ENCODE data around the gene LENEP. TPM values are rescaled to one million over a fixed set of nuclear protein-coding genes. Genes with fewer than 3 reads are reported as not detected.
A peak's percentile ranks its signal among the peaks of the same experiment; 100 is the strongest.

Gene LENEP
- total RNA-seq, 2 experiments from 2014 or later, result not detected

- Histone ChIP-seq H3K27me3 (ENCODE audit: control insufficient read depth in 1 of 2, insufficient read depth in 2 of 2, low read length in 2 of 2) (no peaks in the 10 kb centered on the region), H3K4me1 (ENCODE audit: insufficient read depth, low read length) (peaks cover 58% of the 10 kb centered on the region), H3K9me3 (ENCODE audit: control insufficient read depth in 1 of 2, insufficient read depth in 1 of 2, low read length in 2 of 2) (no peaks in the 10 kb centered on the region), H3K36me3 (ENCODE audit: insufficient read depth, low read length) (peaks cover 34% of the 10 kb centered on the region), H3K4me3 (ENCODE audit: low read length) (no peak overlapping the region), H3K27ac (ENCODE audit: low read depth in 1 of 2, low read length in 2 of 2) (peak overlapping the region; percentile 94 to 99)
- Mint-ChIP-seq H3K27me3 (no peaks in the 10 kb centered on the region), H3K4me3 (no peak overlapping the region), H3K9me3 (no peaks in the 10 kb centered on the region), H3K27ac (no peak overlapping the region), H3K36me3 (ENCODE audit: low read depth) (peaks cover 28% of the 10 kb centered on the region), H3K4me1 (ENCODE audit: low read depth) (peaks cover 30% of the 10 kb centered on the region)
- ChIA-PET POLR2A (interaction anchor here (0.7 to 5.6 kb wide), 14 partner anchors 11 to 646 kb away, joined by 3 to 46 read pairs (median 12); partner anchors contain the start of genes ADAM15, FLAD1, PBXIP1 and PMVK), CTCF (interaction anchor here (0.7 to 10.7 kb wide), 9 partner anchors 10 to 89 kb away, joined by 3 to 71 read pairs (median 5); partner anchors contain the start of genes PBXIP1 and PYGO2)
- intact Hi-C loops (cut with DNase I, micrococcal nuclease), result loop anchor here in 1 of 2 experiments (2.0 kb wide), 2 partner anchors 16 to 44 kb away; partner anchors contain the start of gene PBXIP1
- ATAC-seq (ENCODE audit: poor library complexity) (no peak), DNase-seq (peak in 2 of 14 experiments; percentile 40 to 56)
- no peak for TF ChIP-seq CTCF (IDR thresholded peaks at IDR 0.05)
Observed at GRCh38 chr1:154972517-154973343, 20.7 kb upstream of the LENEP start.

DNA sequence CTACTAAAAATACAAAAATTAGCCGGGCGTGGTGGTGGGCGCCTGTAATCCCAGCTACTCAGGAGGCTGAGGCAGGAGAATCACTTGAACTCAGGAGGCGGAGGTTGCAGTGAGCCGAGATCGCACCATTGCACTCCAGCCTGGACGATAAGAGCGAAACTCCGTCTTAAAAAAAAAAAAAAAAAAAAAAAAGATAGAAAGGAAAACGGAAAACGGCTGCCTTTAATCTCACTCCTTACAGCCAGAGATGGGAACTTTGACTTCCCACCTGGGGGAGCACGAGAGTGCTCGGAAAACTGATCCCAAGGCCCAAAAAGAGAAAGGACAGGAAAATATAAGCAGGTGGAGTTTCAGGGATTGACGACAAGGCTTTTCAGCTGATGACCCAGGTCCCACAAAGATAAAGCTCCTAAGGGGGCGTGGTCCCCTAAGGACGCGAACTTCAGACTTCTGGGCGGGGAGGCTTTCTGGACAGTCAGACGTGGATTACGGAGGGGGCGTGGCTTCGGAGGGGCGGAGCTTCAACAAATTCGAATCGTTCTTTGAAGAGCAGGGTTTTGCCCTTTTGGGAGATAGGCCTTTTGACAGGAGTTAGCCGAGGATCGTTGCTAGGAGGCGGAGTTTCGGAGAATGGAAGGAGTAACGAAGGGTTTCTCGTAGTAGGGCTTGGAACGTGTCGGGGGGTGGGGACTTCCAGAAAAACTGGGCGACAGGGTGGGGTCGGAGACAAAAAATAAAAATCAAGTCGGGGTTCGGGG is 19.9 kb upstream of the LENEP start:
- Histone ChIP-seq H3K27me3 (ENCODE audit: control insufficient read depth in 1 of 2, insufficient read depth in 2 of 2, low read length in 2 of 2) (no peaks in the 10 kb centered on the region), H3K9me3 (ENCODE audit: control insufficient read depth in 1 of 2, insufficient read depth in 1 of 2, low read length in 2 of 2) (no peaks in the 10 kb centered on the region), H3K4me1 (ENCODE audit: insufficient read depth, low read length) (peaks cover 56% of the 10 kb centered on the region), H3K27ac (ENCODE audit: low read depth in 1 of 2, low read length in 2 of 2) (peak overlapping the region; percentile 94 to 99), H3K36me3 (ENCODE audit: insufficient read depth, low read length) (peaks cover 26% of the 10 kb centered on the region), H3K4me3 (ENCODE audit: low read length) (peak overlapping the region; percentile 81)
- no peak overlapping the region for H3K27ac Mint-ChIP-seq
- peaks cover 30% of the 10 kb centered on the region for H3K4me1 Mint-ChIP-seq (ENCODE audit: low read depth)
- peak; percentile 4 for ATAC-seq (ENCODE audit: poor library complexity)
- TF ChIP-seq CTCF (IDR thresholded peaks at IDR 0.05), result peak; percentile 35
- peaks cover 20% of the 10 kb centered on the region for H3K36me3 Mint-ChIP-seq (ENCODE audit: low read depth)
- ChIA-PET CTCF (interaction anchor here (0.7 to 10.7 kb wide), 12 partner anchors 11 to 639 kb away, joined by 3 to 71 read pairs (median 4); partner anchors contain the start of genes PBXIP1, PMVK and PYGO2), POLR2A (interaction anchor here (0.7 to 5.6 kb wide), 19 partner anchors 9 to 647 kb away, joined by 3 to 46 read pairs (median 6); partner anchors contain the start of genes ADAM15, FLAD1, PBXIP1 and PMVK)
- no peaks in the 10 kb centered on the region for H3K27me3 Mint-ChIP-seq
- intact Hi-C loops (cut with DNase I, micrococcal nuclease), result loop anchor here (1.0 to 2.0 kb wide), 7 partner anchors 17 to 44 kb away; partner anchors contain the start of genes PBXIP1 (in 1 of the 2) and PMVK (in 1 of the 2)
- H3K9me3 Mint-ChIP-seq, result no peaks in the 10 kb centered on the region
- H3K4me3 Mint-ChIP-seq, result no peak overlapping the region
- peak; percentile 81 to 95 (median 87) for DNase-seq

Data from CD4-positive, alpha-beta T cell (primary cell).